ENCODE measurements around the gene RTEL1. TPM values are rescaled to one million over a fixed set of nuclear protein-coding genes. Genes with fewer than 3 reads are reported as not detected.

Gene RTEL1, protein sequence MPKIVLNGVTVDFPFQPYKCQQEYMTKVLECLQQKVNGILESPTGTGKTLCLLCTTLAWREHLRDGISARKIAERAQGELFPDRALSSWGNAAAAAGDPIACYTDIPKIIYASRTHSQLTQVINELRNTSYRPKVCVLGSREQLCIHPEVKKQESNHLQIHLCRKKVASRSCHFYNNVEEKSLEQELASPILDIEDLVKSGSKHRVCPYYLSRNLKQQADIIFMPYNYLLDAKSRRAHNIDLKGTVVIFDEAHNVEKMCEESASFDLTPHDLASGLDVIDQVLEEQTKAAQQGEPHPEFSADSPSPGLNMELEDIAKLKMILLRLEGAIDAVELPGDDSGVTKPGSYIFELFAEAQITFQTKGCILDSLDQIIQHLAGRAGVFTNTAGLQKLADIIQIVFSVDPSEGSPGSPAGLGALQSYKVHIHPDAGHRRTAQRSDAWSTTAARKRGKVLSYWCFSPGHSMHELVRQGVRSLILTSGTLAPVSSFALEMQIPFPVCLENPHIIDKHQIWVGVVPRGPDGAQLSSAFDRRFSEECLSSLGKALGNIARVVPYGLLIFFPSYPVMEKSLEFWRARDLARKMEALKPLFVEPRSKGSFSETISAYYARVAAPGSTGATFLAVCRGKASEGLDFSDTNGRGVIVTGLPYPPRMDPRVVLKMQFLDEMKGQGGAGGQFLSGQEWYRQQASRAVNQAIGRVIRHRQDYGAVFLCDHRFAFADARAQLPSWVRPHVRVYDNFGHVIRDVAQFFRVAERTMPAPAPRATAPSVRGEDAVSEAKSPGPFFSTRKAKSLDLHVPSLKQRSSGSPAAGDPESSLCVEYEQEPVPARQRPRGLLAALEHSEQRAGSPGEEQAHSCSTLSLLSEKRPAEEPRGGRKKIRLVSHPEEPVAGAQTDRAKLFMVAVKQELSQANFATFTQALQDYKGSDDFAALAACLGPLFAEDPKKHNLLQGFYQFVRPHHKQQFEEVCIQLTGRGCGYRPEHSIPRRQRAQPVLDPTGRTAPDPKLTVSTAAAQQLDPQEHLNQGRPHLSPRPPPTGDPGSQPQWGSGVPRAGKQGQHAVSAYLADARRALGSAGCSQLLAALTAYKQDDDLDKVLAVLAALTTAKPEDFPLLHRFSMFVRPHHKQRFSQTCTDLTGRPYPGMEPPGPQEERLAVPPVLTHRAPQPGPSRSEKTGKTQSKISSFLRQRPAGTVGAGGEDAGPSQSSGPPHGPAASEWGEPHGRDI (N-terminal part only)
- total RNA-seq (10 to 100 TPM; 19.6 to 44.3 (median 31.4) TPM), polyA plus RNA-seq (10 to 100 TPM in 1 of 3 donors, 1 to 10 TPM in 2; 3.6 to 22.4 (median 9.0) TPM)

DNA sequence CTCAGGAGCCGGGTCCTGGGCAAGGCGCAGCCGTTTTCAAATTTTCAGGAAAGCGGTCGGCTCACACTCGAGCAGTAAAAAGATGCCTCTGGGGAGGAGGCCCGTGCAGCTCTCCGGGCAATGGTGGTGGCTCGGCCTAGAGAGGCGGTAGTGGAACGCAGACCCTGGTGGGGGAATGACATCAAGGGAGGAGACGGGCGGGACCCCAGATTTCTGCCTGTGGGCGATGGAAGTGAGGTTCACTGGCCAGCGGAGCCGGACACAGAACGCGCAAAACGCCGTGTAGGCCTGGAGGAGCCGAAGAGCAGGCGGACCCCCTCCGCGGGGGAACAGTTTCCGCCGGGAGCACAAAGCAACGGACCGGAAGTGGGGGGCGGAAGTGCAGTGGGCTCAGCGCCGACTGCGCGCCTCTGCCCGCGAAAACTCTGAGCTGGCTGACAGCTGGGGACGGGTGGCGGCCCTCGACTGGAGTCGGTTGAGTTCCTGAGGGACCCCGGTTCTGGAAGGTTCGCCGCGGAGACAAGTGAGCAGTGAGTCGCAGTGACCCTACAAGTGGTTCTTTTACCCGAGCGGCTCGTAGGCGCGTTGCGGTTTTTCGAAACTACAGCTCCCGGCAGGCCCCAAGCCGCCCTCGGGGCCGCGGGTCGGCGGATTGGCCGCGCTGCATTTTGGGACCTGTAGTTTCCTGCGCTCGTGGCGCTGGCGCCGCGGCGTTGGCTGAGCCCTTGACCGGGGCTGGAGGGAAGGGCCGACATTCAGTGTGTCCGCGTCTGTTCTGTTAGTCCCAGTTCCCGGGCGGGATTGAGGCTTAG, at the start of gene RTEL1:
Gene RTEL1 (plus strand): TSS at position 376 of the 812 bp plus-strand sequence. CDS start 1,091 bp downstream, outside the sequence.
- WGBS, 2 donors: 2 to 8% methylated on average over 73 of the region's 73 CpGs
- TF ChIP-seq POLR2A (IDR thresholded peaks at IDR 0.05): peak; percentile 39 to 60
- TF ChIP-seq EP300 (IDR thresholded peaks at IDR 0.05): no peak
- peak in 1 of 4 experiments; percentile 15 for TF ChIP-seq CTCF (IDR thresholded peaks at IDR 0.05)
- peak; percentile 41 to 87 (median 70) for TF ChIP-seq POLR2AphosphoS5 (IDR thresholded peaks at IDR 0.05)
- intact Hi-C loops (cut with DNase I): loop anchor here (5.0 to 10.0 kb wide), 3 partner anchors 49 to 317 kb away; partner anchors contain the start of genes ARFRP1, PPDPF, SAMD10 and ZGPAT
- peaks cover 2 to 30% (median 7%) of the 10 kb centered on the region in 4 donors for H3K36me3 ChIP-seq
- H3K4me3 ChIP-seq: peak within 1 kb of the TSS; percentile 67 to 80 (median 70)
- H3K9me3 ChIP-seq: no peaks in the 10 kb centered on the region
- H3K4me1 ChIP-seq: peaks cover 0 to 39% (median 34%) of the 10 kb centered on the region in 4 donors
- no peaks in the 10 kb centered on the region for H3K27me3 ChIP-seq
- peak within 1 kb of the TSS; percentile 88 to 92 (median 90) for H3K27ac ChIP-seq
- DNase-seq: peak; percentile 96

DNA sequence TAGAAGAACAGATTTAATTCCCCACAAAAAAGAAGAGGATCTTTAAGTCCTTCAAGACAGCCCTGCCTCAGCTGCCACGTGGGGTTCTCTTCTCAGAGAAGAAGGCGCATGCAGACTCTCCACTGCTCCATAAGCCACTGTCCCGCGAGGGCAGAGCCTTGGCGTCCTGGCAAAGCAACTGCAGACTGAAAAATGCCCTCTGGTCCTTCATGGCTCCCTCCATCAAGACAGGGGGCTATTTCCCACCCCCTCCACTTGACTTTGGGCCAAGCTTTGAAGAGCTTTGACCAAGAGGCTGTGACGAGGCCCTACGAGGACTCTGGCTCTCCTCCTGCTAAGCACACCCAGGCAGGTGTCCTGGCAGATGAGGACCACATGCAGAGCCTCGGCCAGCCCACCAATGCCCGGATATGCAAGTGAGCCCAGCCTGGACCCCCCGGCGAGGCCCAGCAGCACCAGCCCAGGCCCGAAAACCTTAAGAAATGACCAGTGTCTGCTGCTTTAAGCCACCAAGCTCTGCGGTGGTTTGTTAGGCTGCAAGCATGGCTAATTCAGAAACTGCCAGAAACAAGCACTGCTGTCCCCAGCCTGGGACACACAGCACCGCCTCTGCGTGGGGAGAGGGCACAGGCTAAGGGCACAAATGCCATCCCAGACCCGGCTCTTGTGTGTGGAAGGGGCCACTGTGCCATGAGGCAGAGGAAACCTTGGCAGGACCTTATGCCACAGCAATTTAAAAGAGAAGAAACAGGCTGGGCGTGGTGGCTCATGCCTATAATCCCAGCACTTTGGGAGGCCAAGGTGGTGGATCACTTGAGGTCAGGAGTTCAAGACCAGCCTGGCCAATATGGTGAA, 47.3 kb upstream of the RTEL1 start:
- intact Hi-C loops (cut with DNase I): no loop called here
- H3K4me3 ChIP-seq: no peak overlapping the region
- peaks cover 0 to 3% (median 0%) of the 10 kb centered on the region in 4 donors for H3K36me3 ChIP-seq
- no peak overlapping the region for H3K27ac ChIP-seq
- DNase-seq: no peak
- TF ChIP-seq CTCF (IDR thresholded peaks at IDR 0.05) (no peak), POLR2AphosphoS5 (IDR thresholded peaks at IDR 0.05) (no peak), POLR2A (IDR thresholded peaks at IDR 0.05) (no peak), EP300 (IDR thresholded peaks at IDR 0.05) (no peak)
- H3K9me3 ChIP-seq: no peaks in the 10 kb centered on the region
- no peaks in the 10 kb centered on the region for H3K27me3 ChIP-seq
- no peaks in the 10 kb centered on the region for H3K4me1 ChIP-seq
- 93% methylated on average over 17 of the region's 17 CpGs for WGBS, 2 donors

GRCh38 chr20:63611646-63612045, 46.5 kb upstream of the RTEL1 start:
- no peak overlapping the region for H3K4me3 ChIP-seq
- H3K36me3 ChIP-seq: peaks cover 0 to 11% (median 3%) of the 10 kb centered on the region in 4 donors
- no peak for DNase-seq
- intact Hi-C loops (cut with DNase I): no loop called here
- no peaks in the 10 kb centered on the region for H3K9me3 ChIP-seq
- no peaks in the 10 kb centered on the region for H3K4me1 ChIP-seq
- H3K27ac ChIP-seq: no peak overlapping the region
- 95 to 96% methylated on average over 10 of the region's 10 CpGs for WGBS, 2 donors
- TF ChIP-seq CTCF (IDR thresholded peaks at IDR 0.05): no peak
- H3K27me3 ChIP-seq: no peaks in the 10 kb centered on the region
